ENCODE results near the gene RAB7B.

DNA sequence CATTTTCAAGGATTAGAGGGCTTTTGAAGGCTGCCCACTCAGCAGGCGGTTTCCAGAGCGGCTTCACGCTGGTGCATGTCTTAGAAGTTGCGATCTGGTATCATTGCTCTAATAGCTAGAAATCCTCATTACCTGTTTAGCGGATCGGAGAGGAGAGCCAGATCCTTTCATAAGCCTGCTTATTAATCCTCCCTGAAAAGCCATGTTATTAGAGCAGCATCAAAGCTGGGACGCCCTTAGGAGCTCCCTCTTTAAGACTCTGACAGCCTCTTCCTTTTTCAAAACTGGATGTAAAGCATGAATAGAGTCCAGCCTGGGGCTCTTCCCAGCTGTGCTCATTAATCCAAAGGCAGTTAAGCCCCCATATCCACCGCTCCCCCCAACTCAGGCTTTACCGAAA lies 34.4 kb upstream of the RAB7B start:
- no peak for TF ChIP-seq POLR2A (IDR thresholded peaks at IDR 0.05)
- TF ChIP-seq, protein P1, sequence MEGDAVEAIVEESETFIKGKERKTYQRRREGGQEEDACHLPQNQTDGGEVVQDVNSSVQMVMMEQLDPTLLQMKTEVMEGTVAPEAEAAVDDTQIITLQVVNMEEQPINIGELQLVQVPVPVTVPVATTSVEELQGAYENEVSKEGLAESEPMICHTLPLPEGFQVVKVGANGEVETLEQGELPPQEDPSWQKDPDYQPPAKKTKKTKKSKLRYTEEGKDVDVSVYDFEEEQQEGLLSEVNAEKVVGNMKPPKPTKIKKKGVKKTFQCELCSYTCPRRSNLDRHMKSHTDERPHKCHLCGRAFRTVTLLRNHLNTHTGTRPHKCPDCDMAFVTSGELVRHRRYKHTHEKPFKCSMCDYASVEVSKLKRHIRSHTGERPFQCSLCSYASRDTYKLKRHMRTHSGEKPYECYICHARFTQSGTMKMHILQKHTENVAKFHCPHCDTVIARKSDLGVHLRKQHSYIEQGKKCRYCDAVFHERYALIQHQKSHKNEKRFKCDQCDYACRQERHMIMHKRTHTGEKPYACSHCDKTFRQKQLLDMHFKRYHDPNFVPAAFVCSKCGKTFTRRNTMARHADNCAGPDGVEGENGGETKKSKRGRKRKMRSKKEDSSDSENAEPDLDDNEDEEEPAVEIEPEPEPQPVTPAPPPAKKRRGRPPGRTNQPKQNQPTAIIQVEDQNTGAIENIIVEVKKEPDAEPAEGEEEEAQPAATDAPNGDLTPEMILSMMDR (IDR thresholded peaks at IDR 0.05), result no peak
